IMR-90 (cell line): ENCODE measurements around the gene ATP11A.

ENCODE experiments used
- CTCF ChIP-seq: conservative IDR thresholded peaks from 2 replicates; pipeline ENCODE4 v1.5.1; 2012; ENCODE audit warnings: mild to moderate bottlenecking, low read depth, low read length, improper control_type of control experiment
- MXI1 ChIP-seq: IDR thresholded peaks from 2 replicates; pipeline ENCODE4 v1.6.1; 2012; ENCODE audit warnings: low read depth, mild to moderate bottlenecking, low read length, moderate library complexity, borderline replicate concordance
- RAD21 ChIP-seq: IDR thresholded peaks from 2 replicates; pipeline ENCODE4 v1.6.1; 2012; ENCODE audit warnings: low read length, improper control_type of control experiment
- SMC3 ChIP-seq: fragments of 150-350 bp; IDR thresholded peaks from 2 replicates; pipeline ENCODE4 v1.6.1; 2016; ENCODE audit warnings: low read depth, mild to moderate bottlenecking, antibody characterized with exemption, low read length, moderate library complexity

GRCh38 chr13:112725346-112726015, 35.6 kb downstream of the ATP11A start:
- TF ChIP-seq CTCF: no peak
- no peak for TF ChIP-seq SMC3
- TF ChIP-seq RAD21: no peak
- TF ChIP-seq MXI1: no peak
